Measurements from ENCODE around the gene RAB11FIP4. TPM values are rescaled to one million over a fixed set of nuclear protein-coding genes. Genes with fewer than 3 reads are reported as not detected.
A peak's percentile ranks its signal among the peaks of the same experiment; 100 is the strongest.
"Not testable (repeated sequence)": the region's sequence is repeated elsewhere in the genome, so short reads cannot be mapped to it uniquely, and the experiment has no call there.

The RAB11FIP4 gene, protein sequence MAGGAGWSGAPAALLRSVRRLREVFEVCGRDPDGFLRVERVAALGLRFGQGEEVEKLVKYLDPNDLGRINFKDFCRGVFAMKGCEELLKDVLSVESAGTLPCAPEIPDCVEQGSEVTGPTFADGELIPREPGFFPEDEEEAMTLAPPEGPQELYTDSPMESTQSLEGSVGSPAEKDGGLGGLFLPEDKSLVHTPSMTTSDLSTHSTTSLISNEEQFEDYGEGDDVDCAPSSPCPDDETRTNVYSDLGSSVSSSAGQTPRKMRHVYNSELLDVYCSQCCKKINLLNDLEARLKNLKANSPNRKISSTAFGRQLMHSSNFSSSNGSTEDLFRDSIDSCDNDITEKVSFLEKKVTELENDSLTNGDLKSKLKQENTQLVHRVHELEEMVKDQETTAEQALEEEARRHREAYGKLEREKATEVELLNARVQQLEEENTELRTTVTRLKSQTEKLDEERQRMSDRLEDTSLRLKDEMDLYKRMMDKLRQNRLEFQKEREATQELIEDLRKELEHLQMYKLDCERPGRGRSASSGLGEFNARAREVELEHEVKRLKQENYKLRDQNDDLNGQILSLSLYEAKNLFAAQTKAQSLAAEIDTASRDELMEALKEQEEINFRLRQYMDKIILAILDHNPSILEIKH
- 1.0 TPM for total RNA-seq

- peak within 1 kb of the TSS in 1 of 3 donors; percentile 41 for H3K4me3 ChIP-seq (ENCODE audit: low read length in 3 of 3)
- peaks cover 46 to 50% (median 49%) of the 10 kb centered on the region in 3 donors for H3K27me3 ChIP-seq (ENCODE audit: control insufficient read depth in 3 of 3, insufficient read depth in 3 of 3, low read length in 3 of 3)
- no peak within 1 kb of the TSS for H3K27ac ChIP-seq (ENCODE audit: low read depth, low read length)
- H3K36me3 ChIP-seq (ENCODE audit: control insufficient read depth in 3 of 3, insufficient read depth in 3 of 3, low read length in 3 of 3), result peaks cover 0 to 2% (median 0%) of the 10 kb centered on the region in 3 donors
- H3K4me1 ChIP-seq (ENCODE audit: control insufficient read depth in 3 of 3, insufficient read depth in 3 of 3, low read length in 3 of 3), result peaks cover 0 to 6% (median 6%) of the 10 kb centered on the region in 3 donors
- no peaks in the 10 kb centered on the region for H3K9me3 ChIP-seq (ENCODE audit: control insufficient read depth in 3 of 3, low read length in 3 of 3)
- H3K9ac ChIP-seq (ENCODE audit: low read depth in 1 of 3, low read length in 3 of 3), result no peak within 1 kb of the TSS
Measured at GRCh38 chr17:31391496-31391949, at the start of gene RAB11FIP4. Gene RAB11FIP4 (plus strand): TSS chr17:31391675. CDS start chr17:31391853, 178 bp downstream.

GRCh38 chr17:31345191-31345747, 46.2 kb upstream of the RAB11FIP4 start:
- H3K9ac ChIP-seq (ENCODE audit: low read depth in 1 of 3, low read length in 3 of 3); H3K4me1 ChIP-seq (ENCODE audit: control insufficient read depth in 3 of 3, insufficient read depth in 3 of 3, low read length in 3 of 3); H3K27ac ChIP-seq (ENCODE audit: low read depth, low read length); H3K9me3 ChIP-seq (ENCODE audit: control insufficient read depth in 3 of 3, low read length in 3 of 3); H3K27me3 ChIP-seq (ENCODE audit: control insufficient read depth in 3 of 3, insufficient read depth in 3 of 3, low read length in 3 of 3); H3K4me3 ChIP-seq (ENCODE audit: low read length in 3 of 3): not testable (repeated sequence)
- H3K36me3 ChIP-seq (ENCODE audit: control insufficient read depth in 3 of 3, insufficient read depth in 3 of 3, low read length in 3 of 3), result peaks cover 6 to 21% (median 7%) of the 10 kb centered on the region in 3 donors

DNA sequence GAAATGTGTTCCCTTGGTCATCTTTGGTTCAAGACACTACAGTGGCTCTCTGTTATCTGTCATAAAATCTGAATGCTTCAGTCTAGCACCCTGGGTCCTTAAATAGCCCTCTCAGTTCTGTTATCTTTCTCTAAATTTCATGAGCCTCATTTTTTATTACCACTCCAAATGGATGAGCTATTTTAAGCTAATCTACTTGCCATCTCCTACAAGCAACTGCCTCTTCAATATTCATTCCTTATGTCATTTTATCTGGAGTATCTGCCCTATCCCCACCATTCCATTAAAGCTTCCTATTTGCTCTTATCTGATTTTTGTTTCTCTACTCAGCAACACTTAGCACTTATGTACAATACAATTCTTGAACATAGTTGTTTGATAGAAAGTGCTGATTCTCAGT, 42.0 kb upstream of the RAB11FIP4 start:
- Histone ChIP-seq H3K9ac (ENCODE audit: low read depth in 1 of 3, low read length in 3 of 3) (no peak overlapping the region), H3K27me3 (ENCODE audit: control insufficient read depth in 3 of 3, insufficient read depth in 3 of 3, low read length in 3 of 3) (no peaks in the 10 kb centered on the region), H3K36me3 (ENCODE audit: control insufficient read depth in 3 of 3, insufficient read depth in 3 of 3, low read length in 3 of 3) (peaks cover 5 to 21% (median 20%) of the 10 kb centered on the region in 3 donors), H3K9me3 (ENCODE audit: control insufficient read depth in 3 of 3, low read length in 3 of 3) (no peaks in the 10 kb centered on the region), H3K27ac (ENCODE audit: low read depth, low read length) (no peak overlapping the region), H3K4me3 (ENCODE audit: low read length in 3 of 3) (no peak overlapping the region), H3K4me1 (ENCODE audit: control insufficient read depth in 3 of 3, insufficient read depth in 3 of 3, low read length in 3 of 3) (no peaks in the 10 kb centered on the region)

- Histone ChIP-seq H3K9me3 (ENCODE audit: control insufficient read depth in 3 of 3, low read length in 3 of 3) (no peaks in the 10 kb centered on the region), H3K27ac (ENCODE audit: low read depth, low read length) (no peak overlapping the region), H3K9ac (ENCODE audit: low read depth in 1 of 3, low read length in 3 of 3) (no peak overlapping the region), H3K27me3 (ENCODE audit: control insufficient read depth in 3 of 3, insufficient read depth in 3 of 3, low read length in 3 of 3) (no peaks in the 10 kb centered on the region), H3K4me1 (ENCODE audit: control insufficient read depth in 3 of 3, insufficient read depth in 3 of 3, low read length in 3 of 3) (no peaks in the 10 kb centered on the region), H3K4me3 (ENCODE audit: low read length in 3 of 3) (no peak overlapping the region), H3K36me3 (ENCODE audit: control insufficient read depth in 3 of 3, insufficient read depth in 3 of 3, low read length in 3 of 3) (peaks cover 4 to 33% (median 18%) of the 10 kb centered on the region in 3 donors)
Measured at GRCh38 chr17:31355935-31356334, 35.5 kb upstream of the RAB11FIP4 start.

DNA sequence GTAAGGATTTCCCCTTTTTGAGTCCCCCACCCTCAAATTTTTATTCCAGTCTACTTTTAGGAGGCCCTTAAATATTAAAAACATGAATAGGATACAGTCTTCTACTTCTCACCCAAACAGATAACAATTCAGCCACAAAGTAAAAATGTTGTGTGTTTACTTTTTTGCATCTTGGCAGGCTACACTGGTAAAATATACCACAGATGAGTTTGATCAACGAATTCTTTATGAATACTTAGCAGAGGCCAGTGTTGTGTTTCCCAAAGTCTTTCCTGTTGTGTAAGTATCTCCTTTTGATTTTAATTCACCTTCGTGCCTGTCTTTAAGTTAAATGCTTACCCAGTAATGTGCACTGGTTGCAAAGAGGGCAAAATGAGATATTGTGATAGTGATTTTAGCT, 34.4 kb upstream of the RAB11FIP4 start:
- H3K27me3 ChIP-seq (ENCODE audit: control insufficient read depth in 3 of 3, insufficient read depth in 3 of 3, low read length in 3 of 3), result no peaks in the 10 kb centered on the region
- H3K4me3 ChIP-seq (ENCODE audit: low read length in 3 of 3), result no peak overlapping the region
- H3K9me3 ChIP-seq (ENCODE audit: control insufficient read depth in 3 of 3, low read length in 3 of 3), result no peaks in the 10 kb centered on the region
- H3K4me1 ChIP-seq (ENCODE audit: control insufficient read depth in 3 of 3, insufficient read depth in 3 of 3, low read length in 3 of 3), result no peaks in the 10 kb centered on the region
- H3K36me3 ChIP-seq (ENCODE audit: control insufficient read depth in 3 of 3, insufficient read depth in 3 of 3, low read length in 3 of 3), result peaks cover 4 to 31% (median 20%) of the 10 kb centered on the region in 3 donors
- H3K9ac ChIP-seq (ENCODE audit: low read depth in 1 of 3, low read length in 3 of 3), result no peak overlapping the region
- no peak overlapping the region for H3K27ac ChIP-seq (ENCODE audit: low read depth, low read length)

DNA sequence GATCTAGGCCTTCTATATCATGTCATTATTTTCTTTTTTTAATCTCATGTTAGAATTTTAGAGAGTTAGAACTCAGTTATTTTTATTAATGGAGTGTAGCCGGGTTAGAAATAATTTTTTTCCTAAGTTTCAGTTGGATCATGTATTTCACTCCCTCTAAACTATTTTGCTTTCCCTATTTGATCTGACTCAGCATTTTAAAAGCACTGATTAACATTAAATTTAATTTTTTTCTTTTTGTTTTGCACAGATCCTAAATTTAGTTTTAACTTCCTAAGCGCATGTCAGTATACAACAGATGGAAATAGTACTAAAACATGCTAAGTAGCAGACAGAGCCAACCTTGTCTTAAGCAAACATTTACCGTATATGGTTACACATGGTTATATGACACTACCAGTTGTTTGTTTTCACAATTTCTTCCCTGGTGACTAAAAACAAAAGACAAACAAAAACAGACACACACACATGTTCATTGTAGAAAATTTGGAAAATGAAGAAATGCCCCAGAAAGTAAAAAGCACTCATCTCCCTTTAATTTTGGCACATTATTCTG, 33.6 kb upstream of the RAB11FIP4 start:
- Histone ChIP-seq H3K4me1 (ENCODE audit: control insufficient read depth in 3 of 3, insufficient read depth in 3 of 3, low read length in 3 of 3) (no peaks in the 10 kb centered on the region), H3K9me3 (ENCODE audit: control insufficient read depth in 3 of 3, low read length in 3 of 3) (no peaks in the 10 kb centered on the region), H3K4me3 (ENCODE audit: low read length in 3 of 3) (no peak overlapping the region), H3K27ac (ENCODE audit: low read depth, low read length) (no peak overlapping the region), H3K9ac (ENCODE audit: low read depth in 1 of 3, low read length in 3 of 3) (no peak overlapping the region), H3K27me3 (ENCODE audit: control insufficient read depth in 3 of 3, insufficient read depth in 3 of 3, low read length in 3 of 3) (no peaks in the 10 kb centered on the region), H3K36me3 (ENCODE audit: control insufficient read depth in 3 of 3, insufficient read depth in 3 of 3, low read length in 3 of 3) (peaks cover 4 to 26% (median 20%) of the 10 kb centered on the region in 3 donors)

DNA sequence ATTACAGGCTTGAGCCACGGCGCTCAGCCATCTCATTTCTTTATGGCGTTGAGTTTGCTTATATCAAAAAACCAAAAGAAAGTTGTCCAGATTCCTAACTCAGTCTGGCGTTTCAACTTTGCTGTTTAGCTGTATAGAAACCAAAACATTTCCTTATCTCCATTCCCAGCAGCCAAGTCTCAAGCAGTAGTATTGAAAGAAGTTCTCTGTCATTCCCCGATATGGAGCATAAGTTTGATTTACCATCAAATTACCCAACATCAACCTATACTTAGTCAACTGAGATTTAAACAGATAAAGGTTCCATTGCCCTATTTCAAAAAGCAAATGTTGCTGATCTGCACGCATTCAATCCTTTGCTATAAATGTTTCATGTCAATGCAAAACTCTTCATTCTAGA, 27.5 kb upstream of the RAB11FIP4 start:
- peaks cover 0 to 13% (median 11%) of the 10 kb centered on the region in 3 donors for H3K36me3 ChIP-seq (ENCODE audit: control insufficient read depth in 3 of 3, insufficient read depth in 3 of 3, low read length in 3 of 3)

GRCh38 chr17:31366088-31366487, 25.4 kb upstream of the RAB11FIP4 start:
- H3K9me3 ChIP-seq (ENCODE audit: control insufficient read depth in 3 of 3, low read length in 3 of 3), result no peaks in the 10 kb centered on the region
- H3K36me3 ChIP-seq (ENCODE audit: control insufficient read depth in 3 of 3, insufficient read depth in 3 of 3, low read length in 3 of 3), result peaks cover 0 to 5% (median 4%) of the 10 kb centered on the region in 3 donors
- H3K27ac ChIP-seq (ENCODE audit: low read depth, low read length), result no peak overlapping the region
- H3K27me3 ChIP-seq (ENCODE audit: control insufficient read depth in 3 of 3, insufficient read depth in 3 of 3, low read length in 3 of 3), result no peaks in the 10 kb centered on the region
- H3K4me3 ChIP-seq (ENCODE audit: low read length in 3 of 3), result no peak overlapping the region
- H3K4me1 ChIP-seq (ENCODE audit: control insufficient read depth in 3 of 3, insufficient read depth in 3 of 3, low read length in 3 of 3), result no peaks in the 10 kb centered on the region
- no peak overlapping the region for H3K9ac ChIP-seq (ENCODE audit: low read depth in 1 of 3, low read length in 3 of 3)

More for the DNA sequence above, 27.5 kb upstream of the RAB11FIP4 start:
- no peak overlapping the region for H3K4me3 ChIP-seq (ENCODE audit: low read length in 3 of 3)
- H3K4me1 ChIP-seq (ENCODE audit: control insufficient read depth in 3 of 3, insufficient read depth in 3 of 3, low read length in 3 of 3), result no peaks in the 10 kb centered on the region
- no peak overlapping the region for H3K9ac ChIP-seq (ENCODE audit: low read depth in 1 of 3, low read length in 3 of 3)
- no peak overlapping the region for H3K27ac ChIP-seq (ENCODE audit: low read depth, low read length)
- H3K27me3 ChIP-seq (ENCODE audit: control insufficient read depth in 3 of 3, insufficient read depth in 3 of 3, low read length in 3 of 3), result no peaks in the 10 kb centered on the region
- no peaks in the 10 kb centered on the region for H3K9me3 ChIP-seq (ENCODE audit: control insufficient read depth in 3 of 3, low read length in 3 of 3)

DNA sequence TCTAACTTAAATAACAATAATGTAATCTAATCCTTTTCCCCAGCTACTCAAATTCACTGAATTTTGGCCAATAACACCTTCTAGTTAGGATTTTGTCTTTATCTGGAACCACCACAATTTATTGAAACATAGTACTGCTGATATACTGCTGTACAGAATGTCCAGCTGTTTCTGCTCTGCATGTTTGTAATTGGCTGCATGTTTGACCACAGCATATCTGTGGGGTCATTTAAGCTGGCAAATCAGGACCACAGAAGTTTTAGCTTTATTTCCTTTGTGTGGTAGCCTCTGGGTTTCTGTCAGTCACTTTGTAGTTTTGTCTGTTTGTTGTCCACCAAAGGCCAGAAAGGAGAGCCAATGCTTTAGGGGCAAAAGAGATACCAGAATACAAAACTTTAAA, 22.2 kb upstream of the RAB11FIP4 start:
- Histone ChIP-seq H3K9me3 (ENCODE audit: control insufficient read depth in 3 of 3, low read length in 3 of 3) (no peaks in the 10 kb centered on the region), H3K4me1 (ENCODE audit: control insufficient read depth in 3 of 3, insufficient read depth in 3 of 3, low read length in 3 of 3) (no peaks in the 10 kb centered on the region), H3K4me3 (ENCODE audit: low read length in 3 of 3) (no peak overlapping the region), H3K36me3 (ENCODE audit: control insufficient read depth in 3 of 3, insufficient read depth in 3 of 3, low read length in 3 of 3) (peaks cover 5 to 13% (median 10%) of the 10 kb centered on the region in 3 donors), H3K27ac (ENCODE audit: low read depth, low read length) (no peak overlapping the region), H3K9ac (ENCODE audit: low read depth in 1 of 3, low read length in 3 of 3) (no peak overlapping the region), H3K27me3 (ENCODE audit: control insufficient read depth in 3 of 3, insufficient read depth in 3 of 3, low read length in 3 of 3) (no peaks in the 10 kb centered on the region)
